Gastrocnemius medialis (tissue), 4 donors: ENCODE data around the gene CHRNA4. TPM values are rescaled to one million over a fixed set of nuclear protein-coding genes. Genes with fewer than 3 reads are reported as not detected.
"Not testable (repeated sequence)": the region's sequence is repeated elsewhere in the genome, so short reads cannot be mapped to it uniquely, and the experiment has no call there.

Experiments used
- ATAC-seq, 2 donors: fragments of 150-250 bp; one replicate each; pipeline ENCODE4 v1.9.1; 2016
- DNase-seq, 2 donors: peaks; one replicate each; pipeline ENCODE4 v3.0.0-alpha.2; 2019
- H3K27ac ChIP-seq, 4 donors: fragments of 200-600 bp; sonication (generic); 1 replicate in 1 of 4; 2 replicates in 3 of 4; pipeline ENCODE4 v1.5.1; 2016 to 2018; ENCODE audit warnings: mild to moderate bottlenecking in 2 of 4, moderate library complexity in 1 of 4
- H3K27me3 ChIP-seq, 3 donors: fragments of 200-600 bp; sonication (generic) in 2 of 3; 1 replicate in 1 of 3; 2 replicates in 2 of 3; pipeline versions ENCODE4 v1.5.1 to v1.6.0; 2016 to 2019; ENCODE audit warnings: mild to moderate bottlenecking in 1 of 3, moderate library complexity in 1 of 3
- H3K36me3 ChIP-seq, 2 donors: fragments of 200-600 bp; sonication (generic) in 1 of 2; one replicate each; pipeline ENCODE4 v1.5.1; 2017 to 2018
- H3K4me1 ChIP-seq, 2 donors: fragments of 200-600 bp; sonication (generic) in 1 of 2; one replicate each; pipeline ENCODE4 v1.5.1; 2016 to 2017; ENCODE audit warnings: mild to moderate bottlenecking in 2 of 2
- H3K4me3 ChIP-seq, 4 donors: fragments of 200-600 bp; sonication (generic) in 3 of 4; 1 replicate in 1 of 4; 2 replicates in 3 of 4; pipeline ENCODE4 v1.5.1; 2016 to 2019; ENCODE audit warnings: mild to moderate bottlenecking in 2 of 4
- H3K9me3 ChIP-seq, 3 donors: fragments of 200-600 bp; sonication (generic) in 2 of 3; 1 replicate in 1 of 3; 2 replicates in 2 of 3; pipeline ENCODE4 v1.5.1; 2016 to 2019
- POLR2A ChIP-seq, 2 donors: fragments of 450-650 bp; IDR thresholded peaks; one replicate each; pipeline ENCODE4 v1.6.1; 2017; ENCODE audit warnings: antibody characterized with exemption in 2 of 2, mild to moderate bottlenecking in 2 of 2, moderate library complexity in 2 of 2
- in situ Hi-C, 4 donors: fragments of 200-750 bp; cut with MboI; loops; one replicate each; pipeline versions ENCODE4 v1.15.0 to v1.8.0; 2017; ENCODE audit warnings: low sequenced_read_pairs in 4 of 4
- intact Hi-C: fragments of 100-400 bp; cut with DNase I; formaldehyde crosslinking; loops from one replicate; pipeline ENCODE4 v1.15.1; 2023; ENCODE audit warnings: low total_unique reads
- total RNA-seq, 4 donors: library from RNA; depleted of rRNA; stranded (reverse); fragments of >200 nt; gene quantifications; one replicate each; pipeline versions ENCODE4 v1.1.0 to v1.2.3, GENCODE V29; 2016
- TF ChIP-seq, protein P1 (sequence below), 5 experiments: fragments of 450-650 bp in 3 of 5; fragments of 200-600 bp in 2 of 5; sonication (generic) in 2 of 5; IDR thresholded peaks in 4 of 5; conservative IDR thresholded peaks in 1 of 5; 1 replicate in 4 of 5; 2 replicates in 1 of 5; pipeline ENCODE4 v1.5.1; 2016 to 2019; ENCODE audit warnings: antibody characterized with exemption in 5 of 5, mild to moderate bottlenecking in 3 of 5, moderate library complexity in 3 of 5

Gene CHRNA4
- total RNA-seq, 4 donors from 2014 or later = not detected

DNA sequence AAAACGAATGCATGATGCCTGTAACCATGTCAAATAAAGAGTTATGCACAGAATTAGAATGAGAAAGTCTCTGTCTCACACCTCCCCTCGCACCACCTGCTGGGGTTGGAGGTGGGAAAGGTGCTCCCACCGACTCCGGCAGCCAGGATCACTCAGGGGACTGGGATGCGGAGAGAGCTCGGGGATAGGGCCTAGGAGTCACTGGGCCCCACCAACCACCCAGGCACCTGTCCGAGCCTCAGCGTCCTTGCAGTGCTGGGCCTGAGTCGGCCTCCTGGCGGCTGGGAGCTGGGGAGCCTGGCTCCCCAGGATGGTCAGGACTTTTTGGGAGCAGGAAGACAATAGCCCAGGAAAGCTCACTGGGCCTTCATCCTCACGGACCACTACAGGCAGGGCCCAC is 22.4 kb upstream of the CHRNA4 start:
- Histone ChIP-seq H3K27me3 (peaks cover 18 to 42% (median 23%) of the 10 kb centered on the region in 3 donors), H3K9me3 (peaks cover 0 to 2% (median 0%) of the 10 kb centered on the region in 3 donors), H3K4me3 (no peak overlapping the region), H3K4me1 (no peaks in the 10 kb centered on the region), H3K27ac (no peak overlapping the region), H3K36me3 (no peaks in the 10 kb centered on the region)
- no peak for TF ChIP-seq POLR2A (IDR thresholded peaks at IDR 0.05)
- TF ChIP-seq, protein P1, sequence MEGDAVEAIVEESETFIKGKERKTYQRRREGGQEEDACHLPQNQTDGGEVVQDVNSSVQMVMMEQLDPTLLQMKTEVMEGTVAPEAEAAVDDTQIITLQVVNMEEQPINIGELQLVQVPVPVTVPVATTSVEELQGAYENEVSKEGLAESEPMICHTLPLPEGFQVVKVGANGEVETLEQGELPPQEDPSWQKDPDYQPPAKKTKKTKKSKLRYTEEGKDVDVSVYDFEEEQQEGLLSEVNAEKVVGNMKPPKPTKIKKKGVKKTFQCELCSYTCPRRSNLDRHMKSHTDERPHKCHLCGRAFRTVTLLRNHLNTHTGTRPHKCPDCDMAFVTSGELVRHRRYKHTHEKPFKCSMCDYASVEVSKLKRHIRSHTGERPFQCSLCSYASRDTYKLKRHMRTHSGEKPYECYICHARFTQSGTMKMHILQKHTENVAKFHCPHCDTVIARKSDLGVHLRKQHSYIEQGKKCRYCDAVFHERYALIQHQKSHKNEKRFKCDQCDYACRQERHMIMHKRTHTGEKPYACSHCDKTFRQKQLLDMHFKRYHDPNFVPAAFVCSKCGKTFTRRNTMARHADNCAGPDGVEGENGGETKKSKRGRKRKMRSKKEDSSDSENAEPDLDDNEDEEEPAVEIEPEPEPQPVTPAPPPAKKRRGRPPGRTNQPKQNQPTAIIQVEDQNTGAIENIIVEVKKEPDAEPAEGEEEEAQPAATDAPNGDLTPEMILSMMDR (IDR thresholded peaks at IDR 0.05 in 4 of 5, conservative IDR thresholded peaks at IDR 0.05 in 1 of 5) = no peak
- intact Hi-C loops = no loop called here
- ATAC-seq (no peak), DNase-seq (no peak)
- in situ Hi-C loops = no loop called here

DNA sequence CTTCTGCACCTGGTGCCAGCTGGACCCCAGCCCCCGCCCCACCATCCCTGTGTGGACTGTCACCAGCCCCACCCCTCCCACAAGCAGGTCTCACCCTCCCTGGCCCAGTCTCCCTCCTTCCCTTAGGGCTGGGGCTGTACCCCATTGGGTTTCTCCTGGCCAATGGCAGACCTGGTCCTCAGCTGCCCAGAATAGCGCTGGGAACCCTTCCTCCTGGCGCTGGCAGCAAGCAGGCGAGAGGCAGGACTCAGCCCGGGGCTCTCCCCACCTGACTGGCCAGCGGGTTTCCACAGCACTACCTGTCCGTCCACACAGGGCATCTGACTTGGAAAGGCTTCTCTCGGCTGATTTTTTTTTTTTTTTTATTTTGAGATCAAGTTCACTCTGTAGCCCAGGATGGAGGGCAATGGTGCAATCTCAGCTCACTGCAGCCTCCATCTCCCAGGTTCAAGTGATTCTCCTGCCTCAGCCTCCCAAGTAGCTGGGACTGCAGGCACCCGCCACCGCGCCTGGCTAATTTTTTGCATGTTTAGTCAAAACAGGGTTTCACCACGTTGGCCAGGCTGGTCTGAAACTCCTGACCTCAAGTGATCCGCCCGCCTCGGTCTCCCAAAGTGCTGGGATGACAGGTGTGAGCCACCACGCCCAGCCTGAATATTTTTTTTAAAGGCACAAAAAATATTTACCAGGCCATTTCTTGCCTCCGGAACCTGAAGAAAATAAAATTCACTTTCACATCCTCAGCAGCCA is 21.6 kb upstream of the CHRNA4 start:
- intact Hi-C loops = no loop called here
- TF ChIP-seq POLR2A (IDR thresholded peaks at IDR 0.05) = no peak
- TF ChIP-seq, protein P1 (IDR thresholded peaks at IDR 0.05 in 4 of 5, conservative IDR thresholded peaks at IDR 0.05 in 1 of 5) = no peak
- ATAC-seq (no peak), DNase-seq (no peak)
- Histone ChIP-seq H3K27ac (no peak overlapping the region), H3K9me3 (peaks cover 0 to 2% (median 0%) of the 10 kb centered on the region in 3 donors), H3K4me3 (no peak overlapping the region), H3K27me3 (peaks cover 22 to 44% (median 25%) of the 10 kb centered on the region in 3 donors), H3K4me1 (no peaks in the 10 kb centered on the region), H3K36me3 (no peaks in the 10 kb centered on the region)
- in situ Hi-C loops = no loop called here

DNA sequence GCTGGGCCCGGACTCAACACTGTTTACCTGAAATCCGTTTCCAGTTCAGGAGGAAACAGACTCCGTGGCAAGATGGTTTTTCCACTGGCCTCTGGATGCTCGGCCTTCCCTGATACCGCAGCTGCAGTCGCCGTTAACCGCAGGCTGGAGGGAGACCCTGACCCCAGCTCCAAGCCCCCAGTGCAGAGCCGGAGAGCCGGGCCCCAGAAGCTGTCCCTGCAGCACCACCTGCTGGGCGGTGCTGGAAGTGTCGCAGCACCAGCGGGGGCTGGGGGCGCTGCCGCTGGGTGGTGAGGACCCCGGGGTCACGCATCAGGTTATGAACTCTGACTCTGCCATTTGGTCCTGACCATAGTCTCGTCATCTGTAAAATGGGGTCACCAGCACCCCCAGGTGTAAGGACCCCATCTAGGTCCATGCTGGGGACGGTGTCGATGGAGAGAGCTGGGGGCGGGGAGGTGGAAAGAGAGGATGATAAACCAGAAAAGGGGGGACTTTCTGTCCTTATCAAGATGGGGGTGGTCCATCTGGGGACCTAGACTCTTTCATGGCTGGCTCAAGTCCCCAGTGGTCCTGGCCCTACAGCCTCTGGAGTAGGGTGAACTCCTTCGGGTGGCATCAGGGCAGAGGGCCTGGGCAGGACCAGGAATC is 20.8 kb upstream of the CHRNA4 start:
- H3K27ac ChIP-seq = no peak overlapping the region
- TF ChIP-seq POLR2A (IDR thresholded peaks at IDR 0.05) = no peak
- TF ChIP-seq, protein P1 (IDR thresholded peaks at IDR 0.05 in 4 of 5, conservative IDR thresholded peaks at IDR 0.05 in 1 of 5) = peak; percentile 51 to 85 (median 78)
- no peak overlapping the region for H3K4me3 ChIP-seq
- peaks cover 30 to 52% (median 32%) of the 10 kb centered on the region in 3 donors for H3K27me3 ChIP-seq
- intact Hi-C loops (loop anchor here (2.0 kb wide), 1 partner anchor 73 kb away; no protein-coding TSS in a partner anchor), in situ Hi-C loops (no loop called here)
- no peaks in the 10 kb centered on the region for H3K4me1 ChIP-seq
- no peaks in the 10 kb centered on the region for H3K36me3 ChIP-seq
- H3K9me3 ChIP-seq = peaks cover 0 to 2% (median 0%) of the 10 kb centered on the region in 3 donors
- DNase-seq = no peak
- ATAC-seq = no peak

DNA sequence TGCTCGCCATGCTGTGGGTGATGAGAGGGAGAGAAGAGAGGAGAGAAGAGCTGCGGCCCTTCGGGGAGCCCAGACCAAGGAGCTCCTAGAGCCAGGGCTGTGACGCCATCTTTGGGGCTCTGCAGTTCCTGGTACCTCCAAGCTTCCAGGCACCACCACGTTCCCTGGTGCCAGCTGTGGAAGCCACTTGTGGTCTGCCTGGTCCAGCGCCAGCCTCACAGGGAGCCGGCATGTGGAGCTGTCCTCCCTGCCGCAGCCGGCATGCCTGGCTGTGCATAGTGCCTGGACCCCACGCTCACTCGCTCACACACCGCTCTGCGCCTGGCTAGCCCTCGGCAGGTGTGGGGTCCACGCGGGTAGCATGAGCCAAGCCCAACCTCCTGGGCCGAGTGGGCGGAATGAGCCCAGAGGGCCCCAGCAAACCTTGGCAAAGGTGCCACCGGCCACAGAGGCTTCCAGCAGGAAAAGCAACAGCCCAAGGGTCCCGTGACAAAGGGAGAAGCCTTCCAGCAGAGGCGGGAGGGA is 19.3 kb upstream of the CHRNA4 start:
- Histone ChIP-seq H3K36me3 (no peaks in the 10 kb centered on the region), H3K9me3 (no peaks in the 10 kb centered on the region), H3K4me1 (no peaks in the 10 kb centered on the region), H3K27me3 (peaks cover 35 to 64% (median 38%) of the 10 kb centered on the region in 3 donors), H3K4me3 (no peak overlapping the region), H3K27ac (no peak overlapping the region)
- in situ Hi-C loops = no loop called here
- TF ChIP-seq, protein P1 (IDR thresholded peaks at IDR 0.05 in 4 of 5, conservative IDR thresholded peaks at IDR 0.05 in 1 of 5) = no peak
- no peak for TF ChIP-seq POLR2A (IDR thresholded peaks at IDR 0.05)
- DNase-seq = no peak
- no peak for ATAC-seq
- intact Hi-C loops = loop anchor here (2.0 kb wide), 1 partner anchor 72 kb away; no protein-coding TSS in a partner anchor

DNA sequence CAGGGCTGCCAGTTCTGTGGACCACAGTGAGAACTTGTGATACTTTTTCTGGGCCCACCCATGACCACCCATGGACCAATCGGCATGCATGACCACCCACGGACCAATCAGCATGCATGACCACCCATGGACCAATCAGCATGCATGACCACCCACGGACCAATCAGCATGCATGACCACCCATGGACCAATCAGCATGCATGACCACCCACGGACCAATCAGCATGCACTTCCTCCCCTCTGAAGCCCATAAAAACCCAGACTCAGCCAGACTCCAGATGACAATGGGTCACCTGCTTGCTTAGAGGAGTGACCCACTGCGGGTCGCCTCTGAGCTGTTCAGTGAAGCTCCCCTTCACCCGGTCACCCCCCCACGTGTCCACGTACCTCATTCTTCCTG is 18.7 kb upstream of the CHRNA4 start:
- H3K27ac ChIP-seq, ATAC-seq, DNase-seq, H3K4me1 ChIP-seq, H3K36me3 ChIP-seq, in situ Hi-C loops, H3K9me3 ChIP-seq, H3K4me3 ChIP-seq: not testable (repeated sequence)
- intact Hi-C loops = loop anchor here (2.0 kb wide), 1 partner anchor 71 kb away; no protein-coding TSS in a partner anchor
- peaks cover 36 to 67% (median 38%) of the 10 kb centered on the region in 3 donors for H3K27me3 ChIP-seq
